GM19463 (cell line): ENCODE data around the gene IDI2.
A peak's percentile ranks its signal among the peaks of the same experiment; 100 is the strongest.
"Not testable (repeated sequence)": the region's sequence is repeated elsewhere in the genome, so short reads cannot be mapped to it uniquely, and the experiment has no call there.

Source experiments
- ATAC-seq: cut with Tn5 transposase; IDR thresholded peaks from one replicate; pipeline ENCODE4 v1.9.1; 2021; ENCODE audit warnings: mild to moderate bottlenecking, moderate library complexity; ENCODE audit not compliant: unreplicated experiment

The IDI2 gene

DNA sequence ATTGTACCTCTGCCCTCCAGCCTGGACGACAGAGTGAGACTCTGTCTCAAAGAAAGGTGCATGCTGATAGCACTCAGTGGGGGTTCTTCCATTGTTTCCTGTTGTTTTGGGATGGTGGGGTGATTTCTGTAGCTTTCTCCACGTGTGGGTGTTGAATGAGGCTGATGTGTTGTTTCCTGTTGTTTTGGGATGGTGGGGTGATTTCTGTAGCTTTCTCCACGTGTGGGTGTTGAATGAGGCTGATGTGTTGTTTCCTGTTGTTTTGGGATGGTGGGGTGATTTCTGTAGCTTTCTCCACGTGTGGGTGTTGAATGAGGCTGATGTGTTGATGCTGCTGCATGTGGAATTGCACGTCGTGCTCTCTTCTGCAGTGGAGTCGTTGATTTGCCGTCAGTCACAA, 15.7 kb downstream of the IDI2 start:
- not testable (repeated sequence) for ATAC-seq

DNA sequence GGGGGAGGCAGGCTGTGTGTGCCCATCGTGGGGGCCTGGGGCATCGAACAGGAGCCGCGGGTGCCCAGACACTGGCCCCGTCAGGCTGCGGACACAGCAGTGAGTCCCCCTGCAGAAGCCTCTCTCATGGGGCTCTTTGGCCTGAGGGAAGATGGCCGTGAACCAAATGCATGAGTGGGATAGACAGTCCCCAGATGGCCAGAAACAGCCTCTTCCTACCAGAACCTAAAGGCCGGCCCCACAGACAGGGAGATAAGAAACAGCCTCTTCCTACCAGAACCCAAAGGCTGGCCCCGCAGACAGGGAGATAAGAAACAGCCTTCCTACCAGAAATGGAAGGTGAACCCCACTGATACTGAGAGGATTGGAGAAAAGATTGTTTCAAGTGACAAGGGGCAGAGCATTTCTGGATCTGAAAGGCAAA, 16.6 kb downstream of the IDI2 start:
- no peak for ATAC-seq

DNA sequence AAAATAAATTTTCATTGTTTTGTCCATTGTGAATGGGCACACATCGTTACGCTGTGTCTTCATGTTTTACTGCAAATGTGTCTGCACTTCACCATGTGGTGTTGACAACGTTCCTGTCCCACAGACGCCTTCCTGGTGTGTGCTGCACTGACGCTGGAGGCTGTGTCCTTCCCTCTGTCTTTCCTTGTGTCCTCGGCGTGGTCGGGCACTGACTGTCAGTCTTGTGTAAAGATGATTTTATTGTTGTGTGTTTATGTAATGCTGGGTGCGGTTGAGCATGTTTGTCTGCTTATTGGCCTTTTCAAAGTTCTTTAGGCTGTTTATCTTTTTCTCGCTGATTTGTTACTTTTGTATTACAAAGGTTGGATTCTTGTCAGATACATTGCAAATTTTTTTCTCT, 18.1 kb downstream of the IDI2 start:
- no peak for ATAC-seq

DNA sequence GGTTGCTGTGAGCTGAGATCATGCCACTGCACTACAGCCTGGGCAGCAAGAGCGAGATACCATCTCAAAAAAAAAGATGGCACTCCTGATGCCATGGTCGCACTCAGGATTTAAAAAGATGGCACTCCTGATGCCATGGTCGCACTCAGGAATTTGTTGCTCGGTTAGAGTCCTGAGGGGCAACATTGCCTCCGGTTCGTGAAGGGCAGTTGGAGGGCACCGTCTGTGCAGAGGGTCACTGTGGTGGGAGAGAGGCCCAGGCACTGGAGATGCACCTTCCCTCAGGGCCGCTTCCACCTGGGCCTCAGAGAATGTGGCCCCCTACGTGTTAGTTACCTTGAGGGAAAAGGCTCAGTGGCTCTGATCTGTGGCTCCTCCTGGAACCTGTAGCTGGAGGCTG, 19.1 kb downstream of the IDI2 start:
- no peak for ATAC-seq

DNA sequence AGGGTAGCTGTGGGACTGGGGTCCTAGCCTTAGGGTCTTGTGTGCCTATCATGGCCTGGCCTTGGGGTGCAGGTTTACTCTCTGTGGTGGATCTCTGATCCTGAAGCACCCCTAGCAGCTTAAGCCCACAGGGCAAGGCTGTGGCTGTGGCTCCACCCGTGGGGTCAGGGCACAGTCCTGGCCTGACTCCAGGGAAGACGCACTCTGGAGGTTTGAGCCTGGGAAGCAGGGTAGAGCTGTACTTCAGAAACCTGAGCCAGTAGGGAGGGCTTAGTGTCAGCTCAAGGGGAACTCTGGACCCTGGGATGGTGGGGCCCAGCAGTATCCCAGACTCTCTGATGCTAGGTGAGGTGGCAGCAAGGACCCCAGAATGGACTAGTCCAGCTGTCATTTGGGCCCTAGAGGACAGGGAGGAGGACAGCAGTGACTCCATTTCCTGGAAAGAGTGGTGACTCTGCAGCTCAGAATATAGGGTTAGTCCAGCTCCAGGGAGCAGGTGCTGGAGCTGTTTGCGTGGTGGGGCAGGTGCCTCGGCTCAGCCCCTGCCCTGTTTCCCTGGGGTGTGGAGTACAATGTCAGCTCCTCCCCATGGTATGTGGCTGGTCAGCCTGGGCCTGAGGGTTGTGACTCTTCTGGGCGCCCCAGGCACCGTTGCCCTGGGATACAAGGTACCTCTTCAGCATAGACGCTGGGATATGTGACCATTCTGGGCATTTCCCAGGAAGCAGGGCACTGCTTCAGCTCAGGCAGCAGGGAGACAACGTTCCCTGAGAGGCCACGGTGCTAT, 21.6 kb downstream of the IDI2 start:
- ATAC-seq = no peak

DNA sequence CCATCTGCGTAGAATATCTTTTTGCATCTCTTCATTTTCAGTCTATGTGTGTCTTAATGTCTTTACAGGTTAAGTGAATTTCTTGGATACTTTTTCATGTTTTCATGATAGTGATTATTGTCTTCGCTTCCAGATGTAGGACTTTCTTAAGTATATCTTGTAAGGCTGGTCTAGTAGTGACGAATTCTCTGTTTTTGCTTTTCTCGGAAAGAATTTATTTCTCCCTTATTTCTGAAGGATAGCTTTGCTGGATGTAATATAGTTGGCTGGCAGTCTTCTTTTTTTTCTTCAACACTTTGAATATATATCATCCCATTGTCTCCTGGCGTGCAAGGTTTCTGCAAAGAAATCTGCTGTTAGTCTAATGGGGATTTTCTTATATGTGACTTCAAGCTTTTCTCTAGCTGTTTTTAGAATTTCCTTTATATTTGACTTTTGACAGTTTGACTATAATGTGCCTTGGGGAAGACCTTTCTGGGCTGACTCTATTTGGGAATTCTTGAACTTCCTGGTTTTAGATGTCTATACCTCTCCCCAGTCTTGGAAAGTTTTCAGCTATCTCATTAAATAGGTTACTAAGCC, 23.1 kb downstream of the IDI2 start:
- no peak for ATAC-seq

DNA sequence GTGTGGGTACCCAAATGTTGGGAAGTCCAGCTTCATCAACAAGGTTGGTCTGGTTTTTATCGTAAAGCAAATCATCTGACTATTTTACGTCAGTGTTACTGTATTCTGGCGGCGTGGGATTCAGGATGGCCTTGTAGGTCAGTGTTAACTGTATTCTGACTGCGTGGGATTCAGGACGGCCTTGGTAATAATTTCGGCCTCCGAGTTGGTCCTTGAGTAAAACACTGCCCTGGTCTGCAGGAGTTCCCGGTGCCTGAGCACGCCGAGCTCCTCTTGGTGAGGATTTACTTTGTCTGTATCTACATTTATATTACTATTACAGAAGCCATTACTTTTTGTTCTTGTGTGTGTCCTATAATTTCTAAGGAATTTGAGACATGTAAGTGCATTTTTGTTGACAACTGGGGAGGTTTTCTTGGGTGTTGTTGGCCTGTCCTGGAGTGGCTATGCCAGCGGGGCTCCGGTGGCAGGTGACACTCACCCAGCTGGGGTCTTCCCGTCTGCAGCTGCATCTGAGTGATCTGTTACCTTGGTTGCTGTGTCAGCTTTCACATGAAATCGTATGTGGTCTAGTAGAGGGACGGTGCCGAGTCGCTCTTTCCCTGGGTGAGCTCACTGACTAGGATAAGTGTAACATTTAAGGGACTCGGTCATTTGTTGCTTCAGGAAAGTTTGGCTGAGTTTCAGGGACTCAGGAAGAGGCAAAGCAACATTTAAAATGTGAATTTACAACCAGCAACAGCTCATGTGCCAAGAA, 28.2 kb downstream of the IDI2 start:
- no peak for ATAC-seq

DNA sequence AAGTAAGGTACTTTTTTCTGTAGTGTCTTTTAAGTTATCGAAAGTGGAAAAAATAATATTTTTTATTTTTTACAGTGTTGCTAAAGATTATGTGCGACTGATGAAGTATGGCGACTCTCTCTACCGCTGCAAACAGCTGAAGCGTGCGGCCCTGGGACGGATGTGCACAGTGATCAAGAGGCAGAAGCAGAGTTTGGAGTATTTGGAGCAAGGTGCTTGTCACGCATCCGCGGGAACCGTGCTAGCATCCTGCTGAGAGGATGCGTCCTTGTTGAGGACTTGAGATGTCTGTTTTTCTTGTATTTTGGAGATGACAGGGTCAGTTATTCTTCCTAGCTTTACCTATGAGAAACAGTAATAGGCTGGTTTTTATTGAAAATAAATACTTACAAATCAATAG, 29.6 kb downstream of the IDI2 start:
- no peak for ATAC-seq

DNA sequence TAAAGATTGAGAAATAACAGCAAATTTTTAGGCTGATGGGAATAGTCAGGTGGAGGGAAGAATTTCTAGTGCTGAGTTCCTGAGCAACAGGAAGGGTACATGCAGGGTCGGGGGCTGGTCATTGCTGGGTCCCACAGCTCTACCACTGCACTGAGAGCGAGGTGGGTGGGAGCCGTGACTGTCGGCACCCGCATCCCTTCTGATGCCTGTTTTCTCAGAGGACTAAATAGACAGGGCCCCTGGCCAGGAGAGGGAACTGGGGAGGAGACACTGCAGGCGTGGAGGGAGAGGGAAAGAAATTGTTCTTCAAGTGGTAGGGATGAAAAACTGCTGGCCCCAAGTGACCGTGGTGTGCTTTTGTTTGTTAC, 30.1 kb downstream of the IDI2 start:
- ATAC-seq = no peak

DNA sequence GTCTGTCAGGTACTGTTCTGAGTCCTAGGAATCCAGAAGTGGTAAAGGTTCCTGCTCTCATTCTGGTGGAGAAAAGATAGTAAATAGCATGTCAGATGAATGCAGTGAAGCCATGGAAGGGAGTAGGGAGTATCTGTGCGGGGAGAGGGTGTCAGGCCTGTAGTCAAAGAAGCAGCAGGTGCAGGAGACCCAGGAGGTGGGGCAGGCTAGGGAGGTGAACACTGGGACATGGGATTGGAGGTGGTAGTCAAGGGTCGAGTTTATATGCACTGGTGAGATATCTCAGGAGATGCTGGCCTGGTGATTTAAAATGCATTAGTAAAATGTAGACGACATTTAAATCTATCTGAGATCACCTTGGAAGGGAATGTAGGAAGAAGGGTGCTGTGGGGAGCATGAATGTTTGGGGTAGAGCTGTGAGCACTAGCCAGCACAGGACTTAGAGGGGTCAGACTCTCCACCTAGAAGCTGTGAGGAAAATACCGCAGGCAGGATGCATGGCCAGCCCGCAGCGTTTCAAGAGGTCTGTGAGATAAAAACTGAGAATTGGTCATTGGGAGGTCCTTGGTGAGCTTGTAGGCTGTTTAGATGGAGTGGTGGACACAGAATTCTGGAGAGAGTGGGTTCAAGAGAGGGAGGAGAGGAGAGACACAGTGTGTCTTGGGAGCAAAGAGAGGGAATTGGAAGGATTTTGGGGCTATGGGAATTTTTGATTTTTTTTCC, 30.7 kb downstream of the IDI2 start:
- no peak for ATAC-seq

DNA sequence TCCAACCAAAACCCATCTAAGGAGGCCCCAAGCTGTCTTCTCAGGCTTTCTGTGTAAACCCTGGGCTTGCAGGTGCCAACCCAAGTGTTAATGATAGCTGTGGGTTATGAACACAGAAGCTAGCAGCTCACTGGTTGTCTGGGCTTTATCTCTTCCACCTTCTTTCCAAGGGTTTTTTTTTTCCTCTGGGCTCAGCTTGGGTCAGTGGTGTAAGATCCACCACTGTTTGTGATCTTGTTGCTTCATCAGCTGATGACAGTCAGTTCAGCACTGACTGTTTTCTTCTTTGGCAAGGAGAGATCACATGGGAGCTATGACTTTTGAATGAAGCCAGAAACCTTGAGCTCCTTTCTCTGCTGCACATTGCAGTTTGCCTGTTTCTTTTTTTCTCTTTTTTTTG, 32.8 kb downstream of the IDI2 start:
- ATAC-seq = peak; percentile 2

DNA sequence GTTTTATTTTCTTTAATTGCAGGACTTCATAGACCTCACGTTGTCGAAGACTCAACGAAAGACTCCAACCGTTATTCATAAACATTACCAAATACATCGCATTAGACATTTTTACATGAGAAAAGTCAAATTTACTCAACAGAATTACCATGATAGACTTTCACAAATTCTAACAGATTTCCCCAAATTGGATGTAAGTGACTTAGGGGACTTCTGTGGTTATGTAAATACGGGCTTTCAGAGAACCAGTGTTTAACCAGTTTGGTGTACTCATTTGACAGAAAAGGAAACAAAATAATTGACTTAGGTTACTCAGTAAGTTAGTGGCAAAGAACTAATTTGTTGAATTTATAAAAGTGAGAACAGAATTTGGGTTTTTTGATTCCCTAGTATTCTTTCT, 33.2 kb downstream of the IDI2 start:
- peak; percentile 24 for ATAC-seq

DNA sequence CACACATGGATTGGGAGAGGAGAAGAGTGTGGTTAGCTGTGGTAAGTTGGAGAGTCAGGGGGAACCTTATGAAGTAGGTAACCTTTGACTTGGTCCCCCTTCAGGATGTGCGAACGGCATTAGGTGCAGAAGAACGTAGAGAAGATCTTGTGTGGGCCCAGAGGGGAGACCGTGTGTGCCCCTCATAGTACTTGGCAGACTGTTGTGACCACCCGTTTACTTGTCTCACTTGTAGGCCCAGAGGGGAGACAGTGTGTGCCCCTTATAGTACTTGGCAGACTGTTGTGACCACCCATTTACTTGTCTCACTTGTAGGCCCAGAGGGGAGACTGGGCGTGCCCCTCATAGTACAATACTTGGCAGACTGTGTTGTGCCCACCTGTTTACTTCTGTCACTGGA, 34.9 kb downstream of the IDI2 start:
- ATAC-seq = no peak

DNA sequence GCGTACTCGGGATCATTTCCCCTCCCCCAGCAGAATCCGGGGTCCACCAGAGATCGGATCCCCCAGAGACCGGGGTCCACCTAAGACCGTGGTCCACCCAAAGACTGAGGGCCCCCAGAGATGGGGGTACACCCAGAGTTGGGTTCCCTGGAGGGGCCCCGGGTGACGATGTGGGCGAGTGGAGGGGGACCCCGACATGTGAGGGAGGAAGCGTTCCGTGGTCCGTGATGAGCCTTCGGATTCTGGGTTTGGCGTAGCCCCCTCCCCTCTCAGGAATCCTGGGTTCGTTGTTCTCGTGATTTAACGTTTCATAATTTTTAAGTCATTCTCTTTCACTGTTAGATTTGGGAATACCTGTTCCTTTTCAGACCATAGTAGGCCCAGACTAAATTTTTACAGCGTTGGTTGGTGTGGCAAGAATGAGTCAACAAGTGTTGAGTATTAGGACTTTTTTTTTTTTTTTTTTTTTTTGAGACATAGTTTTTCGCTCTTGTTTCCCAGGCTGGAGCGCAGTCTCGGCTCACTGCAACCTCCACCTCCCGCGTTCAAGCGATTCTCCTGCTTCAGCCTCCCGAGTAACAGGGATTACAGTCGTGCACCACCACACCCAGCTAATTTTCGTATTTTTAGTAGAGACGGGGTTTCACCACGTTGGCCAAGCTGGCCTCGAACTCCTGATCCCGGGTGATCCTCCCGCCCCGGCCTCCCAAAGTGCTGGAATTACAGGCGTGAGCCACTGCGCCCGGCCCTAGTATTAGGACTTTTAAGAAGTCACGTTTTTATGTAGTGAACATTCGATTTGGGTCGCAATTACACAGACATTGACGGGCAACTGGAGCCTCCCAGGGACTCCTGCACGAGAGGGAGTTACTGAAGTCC, 36.8 kb downstream of the IDI2 start:
- no peak for ATAC-seq

DNA sequence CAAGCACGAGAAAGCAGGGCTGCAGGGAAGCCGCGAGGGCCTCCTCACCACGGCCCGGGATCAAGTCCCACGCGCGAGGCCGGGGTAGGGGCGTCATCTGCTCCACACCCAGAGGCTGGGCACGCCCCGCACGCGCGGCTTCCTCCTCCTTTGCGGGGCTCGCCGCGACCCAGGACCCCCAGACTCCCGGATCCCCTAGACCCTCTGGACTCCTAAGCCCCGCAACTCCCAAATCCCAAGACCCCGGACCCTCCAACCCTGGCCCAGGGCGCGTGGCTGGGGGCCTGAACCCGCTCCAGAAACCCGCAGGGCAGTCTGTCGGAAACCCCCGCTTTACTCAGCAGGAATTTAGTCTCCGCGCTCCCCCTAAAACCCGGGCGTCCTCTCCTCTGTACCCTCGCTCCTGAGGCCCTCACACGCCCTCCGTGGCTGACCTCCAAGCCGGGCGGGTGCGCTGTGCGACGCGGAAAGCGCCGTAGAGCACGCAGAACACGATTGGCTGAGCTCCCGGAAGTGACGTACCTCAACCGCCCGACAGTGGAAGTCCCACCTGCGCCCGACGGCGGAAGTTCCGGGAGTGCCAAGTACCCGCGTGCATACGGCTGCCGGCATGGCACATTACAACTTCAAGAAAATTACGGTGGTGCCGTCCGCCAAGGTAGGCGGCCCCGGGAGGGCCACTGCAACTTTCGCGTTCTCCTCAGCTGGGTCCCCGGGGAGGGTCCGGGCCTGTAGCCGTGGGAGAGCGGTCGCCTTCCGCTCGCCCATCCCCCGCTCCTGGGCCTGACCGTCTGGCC, 37.6 kb downstream of the IDI2 start, which contains the start of gene GTPBP4:
Gene GTPBP4, plus strand, starts transcription at position 565 of the 797 bp plus-strand sequence. Its CDS starts 46 bp downstream, at position 611.
- ATAC-seq = peak; percentile 94

DNA sequence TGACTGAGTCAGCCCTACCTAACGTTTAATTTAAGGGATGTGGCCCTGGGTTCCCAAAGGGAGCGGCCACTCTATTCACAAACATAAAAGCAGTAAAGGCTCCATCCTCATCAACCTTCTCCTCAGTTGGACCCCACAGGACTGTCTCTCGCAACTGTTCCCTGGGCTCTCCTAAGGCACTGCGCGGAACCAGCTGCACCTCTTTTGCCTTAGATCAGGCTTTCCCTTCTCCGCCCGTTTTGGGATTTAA, 38.1 kb downstream of the IDI2 start:
- ATAC-seq = no peak

DNA sequence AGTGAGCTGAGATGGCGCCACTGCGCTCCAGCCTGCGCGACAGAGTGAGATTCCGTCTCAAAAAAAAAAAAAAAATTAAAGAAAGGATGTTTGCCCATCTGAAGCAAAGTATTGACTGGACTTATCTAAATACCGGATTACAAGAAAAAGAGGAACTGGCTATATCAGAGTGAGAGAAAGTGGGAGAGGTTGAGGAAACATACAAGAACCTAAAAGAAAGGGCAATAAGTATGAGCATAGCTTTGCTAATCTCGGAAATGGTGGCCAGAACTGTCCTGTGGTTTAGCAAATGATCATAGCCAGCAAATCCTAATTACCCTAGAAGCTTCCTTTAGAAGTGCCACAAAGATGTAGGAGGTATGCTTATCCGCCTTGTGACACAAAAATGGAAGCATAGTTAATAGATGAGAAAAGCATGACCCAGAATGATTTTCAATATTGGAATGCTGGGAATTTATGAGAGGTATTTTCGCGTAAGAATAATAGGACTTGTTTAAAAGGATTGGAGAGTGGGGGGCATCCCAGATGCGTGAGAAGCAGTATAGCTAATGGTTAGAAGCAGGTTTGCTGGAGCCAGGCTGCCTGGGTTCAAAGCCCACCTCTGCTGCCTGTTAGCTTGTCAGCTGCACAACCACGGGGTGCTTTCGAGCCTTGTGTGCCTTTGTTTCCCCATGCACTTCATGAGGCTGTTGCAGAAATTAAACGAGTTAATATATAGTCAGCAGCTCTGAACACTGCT, 38.6 kb downstream of the IDI2 start:
- ATAC-seq = no peak

DNA sequence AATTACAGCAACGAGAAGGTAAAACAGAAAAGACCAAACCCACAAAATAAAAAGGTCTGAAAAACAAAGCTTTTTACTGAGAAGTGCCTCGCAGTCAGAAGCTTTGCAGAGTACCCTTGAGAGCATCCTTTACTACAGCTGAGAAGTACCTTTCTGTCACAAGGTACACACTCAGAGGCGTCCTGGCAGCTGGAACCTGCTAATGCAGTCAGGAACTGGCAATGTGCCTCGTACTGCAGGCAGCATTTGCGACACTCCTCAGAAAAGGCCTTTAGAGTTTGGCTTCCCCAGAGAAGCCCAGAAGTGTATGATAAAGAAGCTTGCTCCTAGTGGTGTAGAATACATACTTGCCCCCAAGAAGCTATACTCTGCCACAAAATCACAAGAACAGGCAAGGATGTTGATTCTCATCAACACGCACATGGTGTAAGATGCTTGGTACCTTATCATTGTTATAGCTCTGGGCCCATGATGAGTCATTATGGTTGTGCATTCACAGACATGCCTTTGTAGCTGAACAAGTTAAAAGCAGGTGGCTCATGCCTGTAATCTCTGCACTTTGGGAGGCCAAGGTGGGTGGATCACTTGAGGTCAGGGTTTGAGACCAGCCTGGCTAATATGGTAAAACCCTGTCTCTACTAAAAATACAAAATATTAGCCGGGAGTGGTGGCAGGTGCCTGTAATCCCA, 39.4 kb downstream of the IDI2 start:
- no peak for ATAC-seq

DNA sequence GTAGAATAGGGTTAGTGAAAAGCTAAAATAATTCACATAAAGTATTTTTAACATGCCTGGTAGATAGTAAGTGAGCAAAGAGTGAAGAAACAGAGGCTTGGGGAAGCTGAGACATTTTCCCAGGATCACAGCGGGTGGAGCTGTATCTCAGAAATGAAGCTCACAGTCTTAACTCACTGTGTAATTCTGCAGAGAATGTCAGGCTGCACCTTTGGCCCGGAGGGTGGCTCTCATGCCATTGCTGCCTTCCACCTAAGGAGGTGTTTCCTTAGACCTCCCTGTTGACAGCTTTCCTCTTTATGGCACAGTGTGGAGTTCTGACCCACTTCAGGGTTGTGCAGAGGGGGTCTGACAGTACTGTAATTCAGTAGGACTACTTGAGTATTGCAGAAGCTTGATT, 40.3 kb downstream of the IDI2 start:
- no peak for ATAC-seq
